SK-N-SH (cell line): ENCODE results near the gene ZNF467. TPM values are rescaled to one million over a fixed set of nuclear protein-coding genes. Genes with fewer than 3 reads are reported as not detected.

Experiments
- CTCF ChIA-PET: fragments of 300-600, 350-600 bp; formaldehyde crosslinking; extraction: SDS; loops from one replicate; lab custom pipeline; 2021; lab: Yijun Ruan, JAX
- POLR2A ChIA-PET: fragments of 350-600 bp; sonication (Branson Sonifier 250); formaldehyde crosslinking; extraction: SDS; loops from one replicate; lab custom pipeline; 2020; ENCODE audit warnings: antibody characterized with exemption, inconsistent platforms; lab: Yijun Ruan, JAX
- DNase-seq: peaks from one replicate; pipeline ENCODE4 v3.0.0; 2012
- H2AFZ ChIP-seq: fragments of 200-600 bp; sonication (generic); 2 replicates; pipeline ENCODE4 v1.8.1; 2016; ENCODE audit warnings: antibody characterized with exemption, mild to moderate bottlenecking, low read depth
- H3F3A ChIP-seq: fragments of 200-600 bp; sonication (generic); replicated peaks from 2 replicates; pipeline ENCODE3; 2016; ENCODE audit warnings: antibody characterized with exemption, mild to moderate bottlenecking; ENCODE audit not compliant: insufficient read depth
- H3K27ac ChIP-seq, 2 experiments: fragments of 200-500 bp in 1 of 2; fragments of 200-600 bp in 1 of 2; sonication (Bioruptor generic) in 1 of 2; sonication (generic), shearing (Covaris generic) in 1 of 2; 2 replicates each; pipeline versions ENCODE4 v1.5.1 to v1.6.1; 2014 to 2016; ENCODE audit warnings: low read depth in 2 of 2, inconsistent platforms in 1 of 2, low read length in 1 of 2, mild to moderate bottlenecking in 1 of 2, mixed read lengths in 1 of 2
- H3K27me3 ChIP-seq: fragments of 200-600 bp; sonication (generic), shearing (Covaris generic); 2 replicates; pipeline ENCODE4 v1.6.1; 2016; ENCODE audit warnings: mixed run types; ENCODE audit not compliant: insufficient read depth
- H3K36me3 ChIP-seq, 2 experiments: fragments of 200-500 bp in 1 of 2; fragments of 200-600 bp in 1 of 2; sonication (Bioruptor generic) in 1 of 2; sonication (generic) in 1 of 2; replicated peaks in 1 of 2; 2 replicates each; pipeline versions ENCODE3 to v1.5.1; 2014 to 2016; ENCODE audit warnings: low read length in 1 of 2, mild to moderate bottlenecking in 1 of 2; ENCODE audit not compliant: insufficient read depth in 2 of 2, control insufficient read depth in 1 of 2
- H3K4me1 ChIP-seq, 2 experiments: fragments of 200-500 bp in 1 of 2; fragments of 200-600 bp in 1 of 2; sonication (Bioruptor generic) in 1 of 2; sonication (generic), shearing (Covaris generic) in 1 of 2; 2 replicates each; pipeline versions ENCODE4 v1.5.1 to v1.6.1; 2014 to 2016; ENCODE audit warnings: low read depth in 1 of 2, low read length in 1 of 2, mixed run types in 1 of 2; ENCODE audit not compliant: insufficient read depth in 2 of 2, control insufficient read depth in 1 of 2
- H3K4me2 ChIP-seq: fragments of 200-600 bp; sonication (generic), shearing (Covaris generic); 2 replicates; pipeline ENCODE4 v1.6.1; 2017; ENCODE audit warnings: mixed run types
- H3K4me3 ChIP-seq, 2 experiments: fragments of 200-500 bp in 1 of 2; fragments of 200-600 bp in 1 of 2; sonication (Bioruptor generic) in 1 of 2; sonication (generic), shearing (Covaris generic) in 1 of 2; 2 replicates each; pipeline versions ENCODE4 v1.5.1 to v1.8.1; 2014 to 2016; ENCODE audit warnings: low read depth in 2 of 2, inconsistent platforms in 1 of 2, low read length in 1 of 2, mild to moderate bottlenecking in 1 of 2, mixed read lengths in 1 of 2, moderate library complexity in 1 of 2
- H3K79me2 ChIP-seq: fragments of 200-600 bp; sonication (generic); 2 replicates; pipeline ENCODE4 v1.8.1; 2017; ENCODE audit warnings: mild to moderate bottlenecking; ENCODE audit not compliant: insufficient read depth
- H3K9ac ChIP-seq: fragments of 200-600 bp; sonication (generic); 2 replicates; pipeline ENCODE4 v1.6.1; 2017; ENCODE audit warnings: mixed run types
- H3K9me2 ChIP-seq: fragments of 200-600 bp; sonication (generic); 2 replicates; pipeline ENCODE4 v1.6.1; 2017; ENCODE audit warnings: mixed run types
- H3K9me3 ChIP-seq: fragments of 200-600 bp; sonication (generic); 2 replicates; pipeline ENCODE4 v1.6.1; 2017; ENCODE audit warnings: mixed run types, mild to moderate bottlenecking, moderate library complexity
- H4K20me1 ChIP-seq: fragments of 200-600 bp; sonication (generic); 2 replicates; pipeline ENCODE4 v1.6.1; 2017; ENCODE audit warnings: mild to moderate bottlenecking, mixed run types; ENCODE audit not compliant: insufficient read depth
- FOXM1 ChIP-seq: IDR thresholded peaks from 2 replicates; pipeline ENCODE4 v1.4.0; 2012; ENCODE audit warnings: low read depth, mild to moderate bottlenecking
- MXI1 ChIP-seq: IDR thresholded peaks from 2 replicates; pipeline ENCODE4 v1.6.1; 2012; ENCODE audit warnings: mild to moderate bottlenecking, low read depth, low read length, improper control_type of control experiment
- NRF1 ChIP-seq: IDR thresholded peaks from 2 replicates; pipeline ENCODE4 v1.6.1; 2012; ENCODE audit warnings: low read depth, mild to moderate bottlenecking, low read length
- SMC3 ChIP-seq: IDR thresholded peaks from 2 replicates; pipeline ENCODE4 v1.6.1; 2012; ENCODE audit warnings: low read depth, low read length, improper control_type of control experiment
- TEAD4 ChIP-seq: IDR thresholded peaks from 2 replicates; pipeline ENCODE4 v1.4.0; 2012; ENCODE audit warnings: mild to moderate bottlenecking, borderline replicate concordance; ENCODE audit not compliant: insufficient read depth
- WGBS: methylation state at CpG from one replicate; pipeline ENCODE4 v1.1.6; 2017; ENCODE audit warnings: low lambda C conversion rate; 5-methylcytosine and 5-hydroxymethylcytosine counted together
- polyA plus RNA-seq, 3 experiments: library from polyadenylated mRNA; depleted of rRNA; stranded (reverse); fragments of >200 nt; gene quantifications; 2 replicates each; pipeline ENCODE4 v1.2.3, GENCODE V29; 2012
- TF ChIP-seq, protein P1 (sequence below): IDR thresholded peaks from 2 replicates; pipeline ENCODE4 v1.4.0; 2012; ENCODE audit warnings: low read depth, borderline replicate concordance
- TF ChIP-seq, protein P2 (sequence below): fragments of 150-350 bp; IDR thresholded peaks from 2 replicates; pipeline ENCODE4 v1.6.1; 2017; ENCODE audit warnings: antibody characterized with exemption, low read length, low read depth, borderline replicate concordance
- TF ChIP-seq, protein P3 (sequence below): fragments of 200-600 bp; sonication (generic); IDR thresholded peaks from 2 replicates; pipeline ENCODE4 v1.6.1; 2017; ENCODE audit warnings: antibody characterized with exemption, mild to moderate bottlenecking, moderate library complexity
- TF ChIP-seq, protein P4 (sequence below): IDR thresholded peaks from 2 replicates; pipeline ENCODE4 v1.6.1; 2012; ENCODE audit warnings: mild to moderate bottlenecking, low read depth, low read length, moderate library complexity

Gene ZNF467
- polyA plus RNA-seq, 1 of the 3 experiments (the other 2 are of a cell fraction) = 4.1 TPM

DNA sequence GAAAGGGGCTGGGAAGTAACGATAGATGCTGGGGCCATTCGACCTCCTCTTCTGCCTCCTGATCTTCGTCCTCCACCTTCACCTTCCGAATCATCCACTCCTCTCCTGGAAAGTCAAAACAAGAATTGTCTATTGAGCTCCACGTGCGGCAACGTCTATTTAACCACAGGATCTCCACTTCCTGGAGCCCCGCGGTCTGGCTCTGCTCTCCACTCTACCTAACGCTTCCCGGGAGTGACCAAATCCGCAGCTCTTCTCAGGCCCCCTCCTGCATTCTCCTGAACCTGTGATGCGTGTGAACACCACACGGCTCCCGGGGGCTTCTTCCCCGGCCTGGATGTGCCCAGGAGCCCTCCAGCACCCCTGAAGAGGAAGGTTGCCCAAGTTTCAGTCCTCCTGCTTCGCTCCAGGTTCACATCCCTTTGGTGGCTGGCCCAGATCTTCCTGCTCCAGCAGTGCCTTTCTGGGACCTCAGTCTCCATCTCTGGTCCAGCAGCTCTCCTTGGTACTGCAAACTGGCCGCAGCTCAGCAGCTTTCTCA is 7.2 kb downstream of the ZNF467 start:
- Histone ChIP-seq H3K27ac (no peak overlapping the region), H3K9me2 (no peaks in the 10 kb centered on the region)
- TF ChIP-seq NRF1 = no peak
- TF ChIP-seq FOXM1 = no peak
- no peak for TF ChIP-seq TEAD4
- TF ChIP-seq, protein P1, sequence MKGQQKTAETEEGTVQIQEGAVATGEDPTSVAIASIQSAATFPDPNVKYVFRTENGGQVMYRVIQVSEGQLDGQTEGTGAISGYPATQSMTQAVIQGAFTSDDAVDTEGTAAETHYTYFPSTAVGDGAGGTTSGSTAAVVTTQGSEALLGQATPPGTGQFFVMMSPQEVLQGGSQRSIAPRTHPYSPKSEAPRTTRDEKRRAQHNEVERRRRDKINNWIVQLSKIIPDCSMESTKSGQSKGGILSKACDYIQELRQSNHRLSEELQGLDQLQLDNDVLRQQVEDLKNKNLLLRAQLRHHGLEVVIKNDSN = no peak
- TF ChIP-seq MXI1 = no peak
- no peak for TF ChIP-seq SMC3
- TF ChIP-seq, all 33 proteins: peak for 0
- no peak for DNase-seq
- Histone ChIP-seq H3K4me3 (no peak overlapping the region), H3F3A (no peaks in the 10 kb centered on the region), H3K27me3 (peaks cover 76% of the 10 kb centered on the region), H3K79me2 (no peaks in the 10 kb centered on the region), H3K36me3 (peaks cover 0 to 7% of the 10 kb centered on the region in 2 experiments), H3K9ac (no peak overlapping the region), H3K4me1 (peaks cover 3 to 15% of the 10 kb centered on the region in 2 experiments; a peak in 1 of 4 replicates), H3K9me3 (no peaks in the 10 kb centered on the region), H2AFZ (no peak overlapping the region), H4K20me1 (no peaks in the 10 kb centered on the region), H3K4me2 (no peak overlapping the region)
- POLR2A ChIA-PET = no interaction called here
- 29% methylated on average over 18 of the region's 18 CpGs for WGBS
- CTCF ChIA-PET = interaction anchor here (0.7 to 6.2 kb wide), 11 partner anchors 10 to 41 kb away, joined by 3 to 51 read pairs (median 8); no protein-coding TSS in a partner anchor

DNA sequence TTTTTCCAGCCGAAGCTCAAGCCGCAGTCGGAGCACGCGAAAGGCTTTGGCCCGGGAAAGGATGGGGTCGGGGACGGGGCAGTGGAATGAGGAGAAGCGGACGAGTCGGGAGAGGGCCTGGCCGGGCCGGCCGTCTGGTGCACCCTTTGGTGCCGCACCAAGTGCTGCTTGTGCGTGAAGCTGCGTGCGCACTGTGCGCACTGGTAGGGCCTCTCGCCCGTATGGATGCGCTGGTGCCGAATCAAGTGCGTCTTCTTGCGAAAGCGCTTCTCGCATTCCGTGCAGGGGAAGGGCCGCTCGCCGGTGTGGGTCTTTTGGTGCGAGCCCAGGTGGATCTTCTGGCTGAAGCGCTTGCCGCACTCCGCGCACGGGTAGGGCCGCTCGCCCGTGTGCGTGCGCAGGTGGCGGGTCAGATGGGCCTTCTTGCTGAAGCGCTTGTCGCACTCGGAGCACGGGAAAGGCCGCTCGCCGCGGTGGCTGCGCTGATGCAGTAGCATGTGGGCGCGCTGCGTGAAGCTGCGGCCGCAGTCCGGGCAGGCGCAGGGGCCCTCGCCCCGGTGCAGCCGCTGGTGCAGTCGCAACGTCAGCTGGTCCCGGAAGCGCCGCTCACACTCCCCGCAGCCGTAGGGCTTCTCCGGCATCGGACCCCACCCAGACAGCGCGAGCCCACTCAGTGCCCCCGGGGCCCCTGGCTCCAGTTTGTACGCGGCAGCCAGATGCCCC is 7.8 kb downstream of the ZNF467 start:
- TF ChIP-seq, protein P2, sequence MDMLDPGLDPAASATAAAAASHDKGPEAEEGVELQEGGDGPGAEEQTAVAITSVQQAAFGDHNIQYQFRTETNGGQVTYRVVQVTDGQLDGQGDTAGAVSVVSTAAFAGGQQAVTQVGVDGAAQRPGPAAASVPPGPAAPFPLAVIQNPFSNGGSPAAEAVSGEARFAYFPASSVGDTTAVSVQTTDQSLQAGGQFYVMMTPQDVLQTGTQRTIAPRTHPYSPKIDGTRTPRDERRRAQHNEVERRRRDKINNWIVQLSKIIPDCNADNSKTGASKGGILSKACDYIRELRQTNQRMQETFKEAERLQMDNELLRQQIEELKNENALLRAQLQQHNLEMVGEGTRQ = no peak
- TF ChIP-seq, protein P3, sequence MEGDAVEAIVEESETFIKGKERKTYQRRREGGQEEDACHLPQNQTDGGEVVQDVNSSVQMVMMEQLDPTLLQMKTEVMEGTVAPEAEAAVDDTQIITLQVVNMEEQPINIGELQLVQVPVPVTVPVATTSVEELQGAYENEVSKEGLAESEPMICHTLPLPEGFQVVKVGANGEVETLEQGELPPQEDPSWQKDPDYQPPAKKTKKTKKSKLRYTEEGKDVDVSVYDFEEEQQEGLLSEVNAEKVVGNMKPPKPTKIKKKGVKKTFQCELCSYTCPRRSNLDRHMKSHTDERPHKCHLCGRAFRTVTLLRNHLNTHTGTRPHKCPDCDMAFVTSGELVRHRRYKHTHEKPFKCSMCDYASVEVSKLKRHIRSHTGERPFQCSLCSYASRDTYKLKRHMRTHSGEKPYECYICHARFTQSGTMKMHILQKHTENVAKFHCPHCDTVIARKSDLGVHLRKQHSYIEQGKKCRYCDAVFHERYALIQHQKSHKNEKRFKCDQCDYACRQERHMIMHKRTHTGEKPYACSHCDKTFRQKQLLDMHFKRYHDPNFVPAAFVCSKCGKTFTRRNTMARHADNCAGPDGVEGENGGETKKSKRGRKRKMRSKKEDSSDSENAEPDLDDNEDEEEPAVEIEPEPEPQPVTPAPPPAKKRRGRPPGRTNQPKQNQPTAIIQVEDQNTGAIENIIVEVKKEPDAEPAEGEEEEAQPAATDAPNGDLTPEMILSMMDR = no peak
- TF ChIP-seq, protein P4, sequence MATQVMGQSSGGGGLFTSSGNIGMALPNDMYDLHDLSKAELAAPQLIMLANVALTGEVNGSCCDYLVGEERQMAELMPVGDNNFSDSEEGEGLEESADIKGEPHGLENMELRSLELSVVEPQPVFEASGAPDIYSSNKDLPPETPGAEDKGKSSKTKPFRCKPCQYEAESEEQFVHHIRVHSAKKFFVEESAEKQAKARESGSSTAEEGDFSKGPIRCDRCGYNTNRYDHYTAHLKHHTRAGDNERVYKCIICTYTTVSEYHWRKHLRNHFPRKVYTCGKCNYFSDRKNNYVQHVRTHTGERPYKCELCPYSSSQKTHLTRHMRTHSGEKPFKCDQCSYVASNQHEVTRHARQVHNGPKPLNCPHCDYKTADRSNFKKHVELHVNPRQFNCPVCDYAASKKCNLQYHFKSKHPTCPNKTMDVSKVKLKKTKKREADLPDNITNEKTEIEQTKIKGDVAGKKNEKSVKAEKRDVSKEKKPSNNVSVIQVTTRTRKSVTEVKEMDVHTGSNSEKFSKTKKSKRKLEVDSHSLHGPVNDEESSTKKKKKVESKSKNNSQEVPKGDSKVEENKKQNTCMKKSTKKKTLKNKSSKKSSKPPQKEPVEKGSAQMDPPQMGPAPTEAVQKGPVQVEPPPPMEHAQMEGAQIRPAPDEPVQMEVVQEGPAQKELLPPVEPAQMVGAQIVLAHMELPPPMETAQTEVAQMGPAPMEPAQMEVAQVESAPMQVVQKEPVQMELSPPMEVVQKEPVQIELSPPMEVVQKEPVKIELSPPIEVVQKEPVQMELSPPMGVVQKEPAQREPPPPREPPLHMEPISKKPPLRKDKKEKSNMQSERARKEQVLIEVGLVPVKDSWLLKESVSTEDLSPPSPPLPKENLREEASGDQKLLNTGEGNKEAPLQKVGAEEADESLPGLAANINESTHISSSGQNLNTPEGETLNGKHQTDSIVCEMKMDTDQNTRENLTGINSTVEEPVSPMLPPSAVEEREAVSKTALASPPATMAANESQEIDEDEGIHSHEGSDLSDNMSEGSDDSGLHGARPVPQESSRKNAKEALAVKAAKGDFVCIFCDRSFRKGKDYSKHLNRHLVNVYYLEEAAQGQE = no peak
- H3K9me2 ChIP-seq = no peaks in the 10 kb centered on the region
- peaks cover 82% of the 10 kb centered on the region for H3K27me3 ChIP-seq
- CTCF ChIA-PET = interaction anchor here (0.7 to 6.2 kb wide), 12 partner anchors 10 to 42 kb away, joined by 3 to 51 read pairs (median 8); no protein-coding TSS in a partner anchor
- H3K4me1 ChIP-seq = peaks cover 0 to 11% of the 10 kb centered on the region in 2 experiments; a peak in 1 of 4 replicates
- H3K4me3 ChIP-seq = no peak overlapping the region
- 28% methylated on average over 28 of the region's 76 CpGs for WGBS
- H2AFZ ChIP-seq = no peak overlapping the region
- DNase-seq = peak; percentile 71
- no peak overlapping the region for H3K9ac ChIP-seq
- peaks cover 0 to 7% of the 10 kb centered on the region in 2 experiments for H3K36me3 ChIP-seq
- no peaks in the 10 kb centered on the region for H3K9me3 ChIP-seq
- POLR2A ChIA-PET = no interaction called here
- no peaks in the 10 kb centered on the region for H4K20me1 ChIP-seq
- no peak overlapping the region for H3K27ac ChIP-seq
- no peaks in the 10 kb centered on the region for H3F3A ChIP-seq
- no peak overlapping the region for H3K4me2 ChIP-seq
- H3K79me2 ChIP-seq = no peaks in the 10 kb centered on the region
